Uterus (tissue), 4 donors: ENCODE results near the gene HCN2. TPM values are rescaled to one million over a fixed set of nuclear protein-coding genes. Genes with fewer than 3 reads are reported as not detected.

Experiments
- DNase-seq, 2 donors: peaks; one replicate each; pipeline ENCODE4 v3.0.0-alpha.2; 2019 to 2020
- H3K27ac ChIP-seq, 2 donors: fragments of 200-600 bp; sonication (generic); 1 replicate in 1 of 2; 2 replicates in 1 of 2; pipeline ENCODE4 v1.5.1; 2016 to 2018
- H3K27me3 ChIP-seq, 2 donors: fragments of 200-600 bp; sonication (generic); one replicate each; pipeline ENCODE4 v1.5.1; 2018 to 2019; ENCODE audit warnings: control low read depth in 1 of 2
- H3K36me3 ChIP-seq, 2 donors: fragments of 200-600 bp; sonication (generic); one replicate each; pipeline ENCODE4 v1.5.1; 2019; ENCODE audit warnings: control low read depth in 1 of 2
- H3K4me1 ChIP-seq, 2 donors: fragments of 200-600 bp; sonication (generic); one replicate each; pipeline ENCODE4 v1.5.1; 2018 to 2019; ENCODE audit warnings: control low read depth in 1 of 2
- H3K4me3 ChIP-seq, 2 donors: fragments of 200-600 bp; sonication (generic); 1 replicate in 1 of 2; 2 replicates in 1 of 2; pipeline ENCODE4 v1.5.1; 2018 to 2019; ENCODE audit warnings: mild to moderate bottlenecking in 1 of 2
- H3K9me3 ChIP-seq, 2 donors: fragments of 200-600 bp; sonication (generic); one replicate each; pipeline ENCODE4 v1.5.1; 2019; ENCODE audit warnings: control low read depth in 1 of 2
- CTCF ChIP-seq, 4 experiments: fragments of 200-600 bp in 2 of 4; fragments of 450-650 bp in 2 of 4; sonication (generic) in 2 of 4; IDR thresholded peaks; one replicate each; pipeline ENCODE4 v1.5.1; 2016 to 2019; ENCODE audit warnings: antibody characterized with exemption in 4 of 4, mild to moderate bottlenecking in 2 of 4, moderate library complexity in 1 of 4
- POLR2A ChIP-seq, 2 donors: fragments of 450-650 bp; IDR thresholded peaks; one replicate each; pipeline ENCODE4 v1.6.1; 2016; ENCODE audit warnings: antibody characterized with exemption in 2 of 2, mild to moderate bottlenecking in 1 of 2, moderate library complexity in 1 of 2
- intact Hi-C: fragments of 100-400 bp; cut with DNase I; formaldehyde crosslinking; loops from one replicate; pipeline ENCODE4 v1.15.1; 2023; ENCODE audit warnings: low total_unique reads
- total RNA-seq, 4 donors: library from RNA; depleted of rRNA in 3 of 4; stranded (reverse); fragments of >200 nt in 3 of 4; gene quantifications; one replicate each; pipeline versions ENCODE4 v1.1.0 to v1.2.4, GENCODE V29; 2014 to 2023
- donor health status: DM: yes; HTN: yes; CAD: no.

The HCN2 gene
- total RNA-seq, 4 donors from 2014 or later, result 0.83 TPM; not detected in 3

GRCh38 chr19:572140-572742 lies 17.4 kb upstream of the HCN2 start, which contains the start of gene BSG:
TSS of gene BSG (plus strand) at chr19:572596. CDS start at chr19:572635, 39 bp downstream.
- no peaks in the 10 kb centered on the region for H3K36me3 ChIP-seq
- H3K9me3 ChIP-seq, result no peaks in the 10 kb centered on the region
- H3K27me3 ChIP-seq, result no peaks in the 10 kb centered on the region
- peak; percentile 98 for DNase-seq
- H3K27ac ChIP-seq, result peak within 1 kb of the TSS; percentile 87
- TF ChIP-seq POLR2A (IDR thresholded peaks at IDR 0.05) (peak; percentile 96 to 98), CTCF (IDR thresholded peaks at IDR 0.05) (peak in 2 of 4 experiments; percentile 28 to 32)
- peak within 1 kb of the TSS; percentile 85 for H3K4me3 ChIP-seq
- H3K4me1 ChIP-seq, result peaks cover 0 to 28% of the 10 kb centered on the region in 2 donors
- intact Hi-C loops, result no loop called here

GRCh38 chr19:572743-573518 lies 16.8 kb upstream of the HCN2 start:
- peak in 1 of 2 donors; percentile 10 for TF ChIP-seq POLR2A (IDR thresholded peaks at IDR 0.05)
- peak in 1 of 4 experiments; percentile 7 for TF ChIP-seq CTCF (IDR thresholded peaks at IDR 0.05)
- peak; percentile 52 to 58 for DNase-seq
- peaks cover 0 to 28% of the 10 kb centered on the region in 2 donors for H3K4me1 ChIP-seq
- intact Hi-C loops, result no loop called here
- H3K36me3 ChIP-seq, result no peaks in the 10 kb centered on the region
- no peaks in the 10 kb centered on the region for H3K9me3 ChIP-seq
- H3K27ac ChIP-seq, result peak overlapping the region; percentile 87
- no peaks in the 10 kb centered on the region for H3K27me3 ChIP-seq
- peak overlapping the region; percentile 85 for H3K4me3 ChIP-seq

GRCh38 chr19:573519-573825 lies 16.2 kb upstream of the HCN2 start:
- Histone ChIP-seq H3K4me1 (peaks cover 0 to 28% of the 10 kb centered on the region in 2 donors), H3K9me3 (no peaks in the 10 kb centered on the region), H3K27me3 (no peaks in the 10 kb centered on the region), H3K36me3 (no peaks in the 10 kb centered on the region), H3K4me3 (peak overlapping the region; percentile 85), H3K27ac (peak overlapping the region; percentile 87)
- TF ChIP-seq POLR2A (IDR thresholded peaks at IDR 0.05), result no peak
- TF ChIP-seq CTCF (IDR thresholded peaks at IDR 0.05), result no peak
- no peak for DNase-seq
- intact Hi-C loops, result no loop called here

GRCh38 chr19:574658-575526 lies 14.8 kb upstream of the HCN2 start:
- H3K9me3 ChIP-seq, result no peaks in the 10 kb centered on the region
- peaks cover 0 to 28% of the 10 kb centered on the region in 2 donors for H3K4me1 ChIP-seq
- H3K4me3 ChIP-seq, result peak overlapping the region in 1 of 2 donors; percentile 16
- H3K27me3 ChIP-seq, result no peaks in the 10 kb centered on the region
- H3K27ac ChIP-seq, result peak overlapping the region; percentile 47 to 49
- no peaks in the 10 kb centered on the region for H3K36me3 ChIP-seq
- intact Hi-C loops, result no loop called here
- TF ChIP-seq POLR2A (IDR thresholded peaks at IDR 0.05), result no peak
- TF ChIP-seq CTCF (IDR thresholded peaks at IDR 0.05), result no peak
- no peak for DNase-seq
